PC-9 (cell line): ENCODE data around the gene STOML1. TPM values are rescaled to one million over a fixed set of nuclear protein-coding genes. Genes with fewer than 3 reads are reported as not detected.
A peak's percentile ranks its signal among the peaks of the same experiment; 100 is the strongest.

Experiments
- BruUV-seq: library from RNA; stranded (reverse); fragments of 400-500 nt; replicated peaks from 2 replicates; lab custom pipeline; 2021; lab: Mats Ljungman, UMichigan
- CTCF ChIA-PET: fragments of 300-600 bp; sonication (Branson Sonifier 250); formaldehyde crosslinking; loops from one replicate; lab custom pipeline; 2022; ENCODE audit warnings: antibody characterized with exemption; lab: Charles Lee
- POLR2A ChIA-PET: fragments of 300-600 bp; sonication (Branson Sonifier 250); formaldehyde crosslinking; loops from one replicate; lab custom pipeline; 2022; ENCODE audit warnings: antibody characterized with exemption; ENCODE audit not compliant: unreplicated experiment; lab: Charles Lee
- DNase-seq, 2 experiments: peaks; one replicate each; pipeline versions ENCODE4 v3.0.0 to v3.0.0-alpha.2; 2015 to 2022; ENCODE audit warnings: mixed read lengths in 1 of 2
- H2AFZ ChIP-seq: fragments of 200-600 bp; sonication (generic); 2 replicates; pipeline ENCODE4 v1.8.1; 2017; ENCODE audit warnings: antibody characterized with exemption
- H3F3A ChIP-seq: fragments of 200-600 bp; sonication (generic); 2 replicates; pipeline ENCODE4 v1.8.1; 2017; ENCODE audit warnings: antibody characterized with exemption, mild to moderate bottlenecking, low read depth; ENCODE audit not compliant: insufficient read depth
- H3K27ac ChIP-seq: fragments of 200-600 bp; sonication (generic); 2 replicates; pipeline ENCODE4 v1.6.1; 2016; ENCODE audit warnings: mixed run types
- H3K27me3 ChIP-seq: fragments of 200-600 bp; sonication (generic); 2 replicates; pipeline ENCODE4 v1.6.1; 2016; ENCODE audit warnings: low read depth, mixed run types; ENCODE audit not compliant: insufficient read depth
- H3K36me3 ChIP-seq: fragments of 200-600 bp; sonication (generic); 2 replicates; pipeline ENCODE4 v1.6.1; 2016; ENCODE audit warnings: low read depth, mixed run types
- H3K4me1 ChIP-seq: fragments of 200-600 bp; sonication (generic); replicated peaks from 2 replicates; pipeline ENCODE4 v1.6.1; 2016; ENCODE audit warnings: mixed run types; ENCODE audit not compliant: insufficient read depth
- H3K4me2 ChIP-seq: fragments of 200-600 bp; sonication (generic); 2 replicates; pipeline ENCODE4 v1.6.1; 2017; ENCODE audit warnings: mixed run types
- H3K4me3 ChIP-seq: fragments of 200-600 bp; sonication (generic); 2 replicates; pipeline ENCODE4 v1.6.1; 2016; ENCODE audit warnings: mixed run types
- H3K79me2 ChIP-seq: fragments of 200-600 bp; sonication (generic); 2 replicates; pipeline ENCODE4 v1.6.1; 2017; ENCODE audit warnings: low read depth, mixed run types
- H3K9me2 ChIP-seq: fragments of 200-600 bp; sonication (generic); 2 replicates; pipeline ENCODE4 v1.8.1; 2017; ENCODE audit warnings: mild to moderate bottlenecking; ENCODE audit not compliant: insufficient read depth
- H3K9me3 ChIP-seq: fragments of 200-600 bp; sonication (generic); 2 replicates; pipeline ENCODE4 v1.8.1; 2016; ENCODE audit warnings: low read depth; ENCODE audit not compliant: insufficient read depth
- H4K20me1 ChIP-seq: fragments of 200-600 bp; sonication (generic); 2 replicates; pipeline ENCODE4 v1.8.1; 2017; ENCODE audit not compliant: insufficient read depth
- EZH2 ChIP-seq: fragments of 200-600 bp; sonication (generic); IDR thresholded peaks from 2 replicates; pipeline ENCODE4 v1.8.0; 2017; ENCODE audit warnings: antibody characterized with exemption, low read depth
- intact Hi-C: fragments of 100-400 bp; cut with micrococcal nuclease; formaldehyde crosslinking; loops from one replicate; pipeline ENCODE4 v1.10.0; 2022; ENCODE audit not compliant: unreplicated experiment
- total RNA-seq: library from RNA; stranded (reverse); gene quantifications from 2 replicates; pipeline ENCODE4 v1.2.3, GENCODE V29; 2021
- TF ChIP-seq, protein P1 (sequence below): fragments of 200-600 bp; sonication (generic); conservative IDR thresholded peaks from 2 replicates; pipeline ENCODE4 v1.6.1; 2017; ENCODE audit warnings: mixed run types, antibody characterized with exemption, mild to moderate bottlenecking, moderate library complexity

The STOML1 gene
- total RNA-seq, 1 experiment from 2014 or later = 6.1 TPM

GRCh38 chr15:73932381-73933191 is 59.5 kb downstream of the STOML1 start:
- peak overlapping the region; percentile 98 for H3K4me2 ChIP-seq

DNA sequence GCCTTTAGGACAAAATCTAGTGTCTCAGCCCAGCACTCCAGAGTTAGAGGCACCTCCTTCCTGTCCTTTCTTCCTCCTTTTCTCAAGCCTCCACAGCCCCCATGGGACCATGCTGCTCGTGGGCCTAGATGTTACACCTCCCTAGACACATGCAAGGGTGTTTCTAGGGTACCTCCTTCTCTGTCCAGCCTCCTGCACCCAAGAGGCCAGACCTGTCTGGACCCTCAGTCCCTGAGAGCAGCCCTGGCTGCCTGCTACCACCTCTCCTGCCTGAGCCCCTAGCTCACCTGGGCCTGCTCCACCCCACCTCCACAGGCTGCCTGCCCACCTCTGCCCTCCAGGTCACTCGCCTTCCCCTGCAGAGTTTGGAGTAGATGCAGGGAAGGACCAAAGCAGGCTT is 60.7 kb downstream of the STOML1 start:
- no peak for DNase-seq
- Histone ChIP-seq H3K36me3 (0 out of 2 replicates have a peak, but pooled peaks cover 7% of the 10 kb centered on the region), H3K27me3 (no peaks in the 10 kb centered on the region), H3K4me1 (peaks cover 66% of the 10 kb centered on the region), H3K9me2 (no peaks in the 10 kb centered on the region), H4K20me1 (peaks cover 7% of the 10 kb centered on the region), H3K27ac (no peak overlapping the region), H3K4me2 (no peak overlapping the region), H3F3A (peaks cover 44% of the 10 kb centered on the region), H2AFZ (no peak overlapping the region), H3K9me3 (no peaks in the 10 kb centered on the region), H3K4me3 (no peak overlapping the region), H3K79me2 (peaks cover 67% of the 10 kb centered on the region)
- no peak for TF ChIP-seq EZH2
- TF ChIP-seq, protein P1, sequence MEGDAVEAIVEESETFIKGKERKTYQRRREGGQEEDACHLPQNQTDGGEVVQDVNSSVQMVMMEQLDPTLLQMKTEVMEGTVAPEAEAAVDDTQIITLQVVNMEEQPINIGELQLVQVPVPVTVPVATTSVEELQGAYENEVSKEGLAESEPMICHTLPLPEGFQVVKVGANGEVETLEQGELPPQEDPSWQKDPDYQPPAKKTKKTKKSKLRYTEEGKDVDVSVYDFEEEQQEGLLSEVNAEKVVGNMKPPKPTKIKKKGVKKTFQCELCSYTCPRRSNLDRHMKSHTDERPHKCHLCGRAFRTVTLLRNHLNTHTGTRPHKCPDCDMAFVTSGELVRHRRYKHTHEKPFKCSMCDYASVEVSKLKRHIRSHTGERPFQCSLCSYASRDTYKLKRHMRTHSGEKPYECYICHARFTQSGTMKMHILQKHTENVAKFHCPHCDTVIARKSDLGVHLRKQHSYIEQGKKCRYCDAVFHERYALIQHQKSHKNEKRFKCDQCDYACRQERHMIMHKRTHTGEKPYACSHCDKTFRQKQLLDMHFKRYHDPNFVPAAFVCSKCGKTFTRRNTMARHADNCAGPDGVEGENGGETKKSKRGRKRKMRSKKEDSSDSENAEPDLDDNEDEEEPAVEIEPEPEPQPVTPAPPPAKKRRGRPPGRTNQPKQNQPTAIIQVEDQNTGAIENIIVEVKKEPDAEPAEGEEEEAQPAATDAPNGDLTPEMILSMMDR = no peak
- BruUV-seq = no TSS peak
- intact Hi-C loops = no loop called here
- ChIA-PET POLR2A (no interaction called here), CTCF (no interaction called here)

More at GRCh38 chr15:73932381-73933191, 59.5 kb downstream of the STOML1 start:
- Histone ChIP-seq H3K9me2 (no peaks in the 10 kb centered on the region), H3K4me3 (no peak overlapping the region), H3K79me2 (peaks cover 78% of the 10 kb centered on the region), H3K4me1 (peaks cover 78% of the 10 kb centered on the region), H3K9me3 (no peaks in the 10 kb centered on the region), H3K36me3 (0 out of 2 replicates have a peak, but pooled peaks cover 7% of the 10 kb centered on the region), H3K27ac (peak overlapping the region; percentile 86), H4K20me1 (peaks cover 7% of the 10 kb centered on the region), H3K27me3 (no peaks in the 10 kb centered on the region), H3F3A (peaks cover 48% of the 10 kb centered on the region), H2AFZ (no peak overlapping the region)
- no TSS peak for BruUV-seq
- CTCF ChIA-PET = interaction anchor here (0.6 kb wide), 1 partner anchor 66 kb away, joined by 3 read pairs; no protein-coding TSS in a partner anchor
- POLR2A ChIA-PET = no interaction called here
- intact Hi-C loops = no loop called here
- DNase-seq = no peak
- TF ChIP-seq EZH2 = no peak
- TF ChIP-seq, protein P1 = no peak

- intact Hi-C loops = no loop called here
- DNase-seq = no peak
- H2AFZ ChIP-seq = no peak overlapping the region
- no TSS peak for BruUV-seq
- no peaks in the 10 kb centered on the region for H3K27me3 ChIP-seq
- H3K36me3 ChIP-seq = 0 out of 2 replicates have a peak, but pooled peaks cover 7% of the 10 kb centered on the region
- H3K27ac ChIP-seq = no peak overlapping the region
- no peak overlapping the region for H3K4me2 ChIP-seq
- ChIA-PET POLR2A (no interaction called here), CTCF (no interaction called here)
- H3F3A ChIP-seq = peaks cover 39% of the 10 kb centered on the region
- H3K9me3 ChIP-seq = no peaks in the 10 kb centered on the region
- peaks cover 61% of the 10 kb centered on the region for H3K79me2 ChIP-seq
- H4K20me1 ChIP-seq = peaks cover 7% of the 10 kb centered on the region
- peaks cover 64% of the 10 kb centered on the region for H3K4me1 ChIP-seq
- no peaks in the 10 kb centered on the region for H3K9me2 ChIP-seq
- TF ChIP-seq EZH2 = no peak
- TF ChIP-seq, protein P1 = no peak
- no peak overlapping the region for H3K4me3 ChIP-seq
Measured at GRCh38 chr15:73930790-73931281, 61.3 kb downstream of the STOML1 start.
